Measurements from ENCODE around the gene APC2.
"Not testable (repeated sequence)": the region's sequence is repeated elsewhere in the genome, so short reads cannot be mapped to it uniquely, and the experiment has no call there.

Gene APC2

DNA sequence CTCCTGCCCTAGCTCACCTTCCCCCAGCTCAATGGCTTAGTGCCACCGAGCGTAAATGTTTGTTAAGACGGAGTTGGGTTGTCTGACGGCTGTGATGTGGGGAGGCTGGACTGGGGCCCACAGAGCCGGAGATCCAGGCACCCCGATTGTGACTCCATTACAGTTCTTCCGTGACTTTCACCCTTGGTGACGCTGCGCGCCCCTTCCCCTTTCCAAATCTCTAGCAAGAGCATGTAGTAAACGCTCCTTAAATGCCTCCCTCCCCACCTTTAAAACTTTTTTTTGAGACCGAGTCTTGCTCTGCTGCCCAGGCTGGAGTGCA is 41.9 kb downstream of the APC2 start:
- no peaks in the 10 kb centered on the region for H3K36me3 ChIP-seq (ENCODE audit: control insufficient read depth in 2 of 2, insufficient read depth in 2 of 2, low read length in 2 of 2)
- H3K27ac ChIP-seq (ENCODE audit: low read depth in 2 of 2, low read length in 2 of 2) = no peak overlapping the region
- H3K4me3 ChIP-seq (ENCODE audit: low read length in 2 of 2) = peak overlapping the region in 1 of 2 donors; percentile 75
- H3K9ac ChIP-seq (ENCODE audit: low read depth in 1 of 2, low read length in 2 of 2) = no peak overlapping the region
- peaks cover 11 to 16% of the 10 kb centered on the region in 2 donors for H3K4me1 ChIP-seq (ENCODE audit: control insufficient read depth in 2 of 2, insufficient read depth in 2 of 2, low read length in 2 of 2)
- peaks cover 5 to 15% of the 10 kb centered on the region in 2 donors for H3K27me3 ChIP-seq (ENCODE audit: control insufficient read depth in 2 of 2, insufficient read depth in 2 of 2, low read length in 2 of 2)
- no peaks in the 10 kb centered on the region for H3K9me3 ChIP-seq (ENCODE audit: control insufficient read depth in 2 of 2, low read length in 2 of 2)

DNA sequence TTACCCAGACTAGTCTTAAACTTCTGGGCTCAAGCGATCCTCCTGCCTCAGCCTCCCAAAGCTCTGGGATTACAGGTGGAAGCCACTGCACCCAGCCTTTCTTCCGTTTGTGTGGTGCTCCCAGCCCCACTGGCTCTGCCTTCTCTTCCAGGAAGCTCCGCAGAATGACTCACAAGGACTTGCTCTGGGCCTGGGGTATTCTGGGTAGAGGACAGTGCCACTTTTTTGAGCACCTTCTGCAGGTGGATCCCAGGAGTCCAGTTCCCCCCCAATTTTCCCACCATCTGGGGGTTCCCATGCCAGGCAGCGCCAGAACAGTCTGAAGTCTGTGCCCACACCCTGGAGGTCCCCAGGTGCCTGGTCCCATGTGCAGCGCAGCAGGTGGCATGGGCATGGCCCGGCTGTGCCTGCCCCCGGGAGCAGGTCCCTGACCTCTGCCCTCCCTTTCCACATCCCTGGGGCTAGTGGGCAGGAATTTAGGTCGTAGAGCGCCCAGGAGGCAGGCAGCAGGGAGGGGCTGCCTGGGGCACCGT is 42.6 kb downstream of the APC2 start:
- H3K4me1 ChIP-seq (ENCODE audit: control insufficient read depth in 2 of 2, insufficient read depth in 2 of 2, low read length in 2 of 2) = peaks cover 11 to 16% of the 10 kb centered on the region in 2 donors
- no peaks in the 10 kb centered on the region for H3K9me3 ChIP-seq (ENCODE audit: control insufficient read depth in 2 of 2, low read length in 2 of 2)
- H3K9ac ChIP-seq (ENCODE audit: low read depth in 1 of 2, low read length in 2 of 2) = no peak overlapping the region
- no peak overlapping the region for H3K4me3 ChIP-seq (ENCODE audit: low read length in 2 of 2)
- no peaks in the 10 kb centered on the region for H3K36me3 ChIP-seq (ENCODE audit: control insufficient read depth in 2 of 2, insufficient read depth in 2 of 2, low read length in 2 of 2)
- peaks cover 6 to 19% of the 10 kb centered on the region in 2 donors for H3K27me3 ChIP-seq (ENCODE audit: control insufficient read depth in 2 of 2, insufficient read depth in 2 of 2, low read length in 2 of 2)
- no peak overlapping the region for H3K27ac ChIP-seq (ENCODE audit: low read depth in 2 of 2, low read length in 2 of 2)

DNA sequence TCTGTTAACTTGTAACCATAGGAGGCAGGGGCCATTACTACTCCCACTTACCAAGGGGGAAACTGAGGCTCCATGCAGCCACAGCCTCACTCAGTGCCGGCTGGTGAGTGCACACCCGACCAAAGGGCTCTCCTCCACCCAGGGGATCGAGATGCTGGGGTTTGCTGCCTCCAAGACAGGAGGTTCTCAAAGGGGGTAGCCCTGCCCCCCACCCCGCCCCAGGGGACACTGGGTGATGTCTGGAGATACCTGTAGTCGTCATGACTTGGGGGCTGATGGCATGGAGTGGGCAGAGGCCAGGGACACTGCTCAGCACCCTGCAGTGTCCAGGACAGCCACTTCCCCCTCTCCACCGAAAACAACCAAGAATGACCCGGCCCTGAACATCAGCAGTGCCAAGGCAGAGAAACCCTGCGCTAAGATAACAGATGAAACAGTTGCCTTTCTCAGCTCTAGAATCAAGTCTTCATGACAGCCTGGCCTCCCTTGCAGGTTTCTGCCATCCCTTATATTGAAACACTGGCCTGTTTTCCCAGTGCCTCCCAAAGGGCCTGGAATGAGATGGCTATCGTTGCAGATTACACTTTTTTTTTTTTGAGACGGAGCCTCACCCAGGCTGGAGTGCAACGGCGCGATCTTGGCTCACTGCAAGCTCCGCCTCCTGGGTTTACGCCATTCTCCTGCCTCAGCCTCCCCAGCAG is 44.3 kb downstream of the APC2 start:
- no peaks in the 10 kb centered on the region for H3K36me3 ChIP-seq (ENCODE audit: control insufficient read depth in 2 of 2, insufficient read depth in 2 of 2, low read length in 2 of 2)
- no peaks in the 10 kb centered on the region for H3K9me3 ChIP-seq (ENCODE audit: control insufficient read depth in 2 of 2, low read length in 2 of 2)
- peaks cover 6 to 24% of the 10 kb centered on the region in 2 donors for H3K27me3 ChIP-seq (ENCODE audit: control insufficient read depth in 2 of 2, insufficient read depth in 2 of 2, low read length in 2 of 2)
- H3K4me3 ChIP-seq (ENCODE audit: low read length in 2 of 2) = no peak overlapping the region
- no peak overlapping the region for H3K9ac ChIP-seq (ENCODE audit: low read depth in 1 of 2, low read length in 2 of 2)
- H3K4me1 ChIP-seq (ENCODE audit: control insufficient read depth in 2 of 2, insufficient read depth in 2 of 2, low read length in 2 of 2) = peaks cover 11 to 16% of the 10 kb centered on the region in 2 donors
- H3K27ac ChIP-seq (ENCODE audit: low read depth in 2 of 2, low read length in 2 of 2) = no peak overlapping the region

DNA sequence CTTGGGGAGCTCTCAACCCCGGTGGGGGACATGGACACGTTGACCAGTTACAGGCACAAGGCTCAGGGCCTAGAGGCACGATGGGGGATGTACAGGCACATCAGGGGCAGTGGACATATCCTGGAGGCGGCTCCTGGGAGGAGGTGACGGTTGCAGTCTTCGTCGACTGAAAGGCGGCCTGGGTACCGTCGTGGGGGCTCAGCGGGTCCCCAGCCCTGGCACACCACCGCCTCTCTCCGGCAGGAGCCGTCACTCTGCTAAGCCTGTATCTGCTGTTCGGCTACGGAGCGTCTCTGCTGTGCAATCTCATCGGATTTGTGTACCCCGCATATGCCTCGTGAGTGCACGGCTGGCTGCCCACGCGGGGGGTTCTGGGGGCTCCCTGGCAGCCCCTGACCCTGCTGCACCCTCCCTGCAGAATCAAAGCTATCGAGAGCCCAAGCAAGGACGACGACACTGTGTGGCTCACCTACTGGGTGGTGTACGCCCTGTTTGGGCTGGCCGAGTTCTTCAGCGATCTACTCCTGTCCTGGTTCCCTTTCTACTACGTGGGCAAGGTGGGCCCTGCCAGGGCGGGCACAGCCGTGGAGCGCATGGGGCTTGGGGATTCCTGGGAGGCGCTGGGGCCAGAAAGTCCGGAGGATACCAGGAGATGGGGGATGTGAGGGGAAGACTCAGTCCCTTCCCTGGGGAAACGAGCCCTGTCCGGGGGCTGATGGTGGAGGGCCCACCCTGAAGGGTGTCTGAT is 45.3 kb downstream of the APC2 start:
- Histone ChIP-seq H3K9ac (ENCODE audit: low read depth in 1 of 2, low read length in 2 of 2) (no peak overlapping the region), H3K4me1 (ENCODE audit: control insufficient read depth in 2 of 2, insufficient read depth in 2 of 2, low read length in 2 of 2) (peaks cover 6 to 8% of the 10 kb centered on the region in 2 donors), H3K9me3 (ENCODE audit: control insufficient read depth in 2 of 2, low read length in 2 of 2) (no peaks in the 10 kb centered on the region), H3K27me3 (ENCODE audit: control insufficient read depth in 2 of 2, insufficient read depth in 2 of 2, low read length in 2 of 2) (peaks cover 6 to 24% of the 10 kb centered on the region in 2 donors), H3K27ac (ENCODE audit: low read depth in 2 of 2, low read length in 2 of 2) (no peak overlapping the region), H3K4me3 (ENCODE audit: low read length in 2 of 2) (no peak overlapping the region), H3K36me3 (ENCODE audit: control insufficient read depth in 2 of 2, insufficient read depth in 2 of 2, low read length in 2 of 2) (no peaks in the 10 kb centered on the region)

DNA sequence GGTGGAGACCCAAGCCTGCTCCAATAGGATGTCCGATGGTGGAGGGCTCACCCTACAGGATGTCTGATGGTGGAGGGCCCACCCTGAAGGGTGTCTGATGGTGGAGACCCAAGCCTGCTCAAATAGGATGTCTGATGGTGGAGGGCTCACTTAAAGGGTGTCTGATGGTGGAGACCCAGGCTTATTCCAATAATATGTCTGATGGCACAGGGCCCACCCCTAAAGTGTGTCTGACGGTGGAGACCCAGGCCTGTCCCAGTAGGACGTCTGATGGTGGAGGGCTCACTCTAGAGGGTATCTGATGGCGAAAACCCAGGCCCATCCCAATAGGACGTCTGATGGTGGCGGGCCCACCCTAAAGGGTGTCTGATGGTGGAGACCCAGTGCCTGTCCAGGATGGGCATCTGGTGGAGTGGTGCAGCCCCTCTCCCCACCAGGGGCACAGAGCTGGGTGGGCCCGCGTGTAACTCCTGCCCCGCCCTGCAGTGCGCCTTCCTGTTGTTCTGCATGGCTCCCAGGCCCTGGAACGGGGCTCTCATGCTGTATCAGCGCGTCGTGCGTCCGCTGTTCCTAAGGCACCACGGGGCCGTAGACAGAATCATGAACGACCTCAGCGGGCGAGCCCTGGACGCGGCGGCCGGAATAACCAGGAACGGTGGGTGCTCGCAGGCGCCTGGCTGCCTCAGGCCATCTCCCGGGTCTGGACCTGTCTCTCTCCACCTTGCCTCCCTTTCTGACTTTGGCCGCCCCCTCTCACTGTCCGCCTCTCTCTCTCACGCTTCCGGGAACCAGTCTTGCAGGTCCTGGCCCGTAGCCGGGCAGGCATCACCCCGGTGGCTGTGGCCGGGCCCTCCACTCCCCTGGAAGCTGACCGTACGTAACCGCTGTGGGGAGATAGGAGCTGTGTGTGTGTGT is 46.1 kb downstream of the APC2 start:
- H3K27ac ChIP-seq (ENCODE audit: low read depth in 2 of 2, low read length in 2 of 2) = no peak overlapping the region
- no peak overlapping the region for H3K4me3 ChIP-seq (ENCODE audit: low read length in 2 of 2)
- peaks cover 6 to 8% of the 10 kb centered on the region in 2 donors for H3K4me1 ChIP-seq (ENCODE audit: control insufficient read depth in 2 of 2, insufficient read depth in 2 of 2, low read length in 2 of 2)
- H3K9me3 ChIP-seq (ENCODE audit: control insufficient read depth in 2 of 2, low read length in 2 of 2) = no peaks in the 10 kb centered on the region
- H3K36me3 ChIP-seq (ENCODE audit: control insufficient read depth in 2 of 2, insufficient read depth in 2 of 2, low read length in 2 of 2) = no peaks in the 10 kb centered on the region
- H3K9ac ChIP-seq (ENCODE audit: low read depth in 1 of 2, low read length in 2 of 2) = no peak overlapping the region
- H3K27me3 ChIP-seq (ENCODE audit: control insufficient read depth in 2 of 2, insufficient read depth in 2 of 2, low read length in 2 of 2) = peaks cover 6 to 24% of the 10 kb centered on the region in 2 donors

DNA sequence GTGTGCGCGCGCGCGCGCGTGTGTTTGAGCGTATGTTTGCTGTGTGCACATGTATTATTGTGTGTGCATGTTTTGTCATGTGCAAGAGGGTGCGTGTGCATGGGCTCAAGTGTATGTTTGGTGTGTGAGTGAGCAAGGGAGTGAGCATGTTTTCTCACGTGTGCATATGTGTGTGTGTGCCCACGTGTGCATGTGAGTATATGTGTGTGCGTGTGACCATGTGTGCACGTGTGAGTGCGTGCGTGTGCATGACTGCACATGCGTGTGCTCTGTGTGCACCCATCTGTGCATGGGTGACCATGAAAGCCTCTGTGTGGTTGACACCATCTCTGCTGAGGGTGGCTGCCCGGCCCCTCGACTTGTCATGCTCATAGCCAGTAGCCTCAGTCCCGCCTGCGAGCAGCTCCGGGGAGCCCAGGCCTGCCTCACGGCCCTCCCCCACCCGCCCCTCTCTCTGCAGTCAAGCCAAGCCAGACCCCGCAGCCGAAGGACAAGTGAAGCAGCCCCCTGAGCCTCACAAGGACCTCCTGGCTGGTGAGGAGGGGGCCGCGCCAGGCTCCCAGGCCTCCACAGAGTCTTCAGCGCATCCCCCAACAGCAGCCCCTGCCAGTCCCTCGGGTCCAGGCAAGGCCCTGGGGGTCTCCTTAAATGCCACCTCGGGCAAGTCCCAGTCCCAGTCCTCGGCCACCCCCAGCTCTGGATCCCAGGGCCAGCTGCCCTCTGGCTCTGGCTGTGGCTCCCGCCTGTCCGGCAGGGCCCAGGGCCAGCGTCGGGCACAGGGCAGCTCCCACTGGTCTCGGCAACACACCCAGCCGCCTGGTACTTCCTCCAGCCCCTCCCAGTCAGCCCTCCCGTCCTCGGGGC is 47.0 kb downstream of the APC2 start:
- H3K9me3 ChIP-seq (ENCODE audit: control insufficient read depth in 2 of 2, low read length in 2 of 2) = no peaks in the 10 kb centered on the region
- H3K27me3 ChIP-seq (ENCODE audit: control insufficient read depth in 2 of 2, insufficient read depth in 2 of 2, low read length in 2 of 2) = peaks cover 6 to 21% of the 10 kb centered on the region in 2 donors
- no peak overlapping the region for H3K9ac ChIP-seq (ENCODE audit: low read depth in 1 of 2, low read length in 2 of 2)
- H3K4me3 ChIP-seq (ENCODE audit: low read length in 2 of 2) = no peak overlapping the region
- no peaks in the 10 kb centered on the region for H3K4me1 ChIP-seq (ENCODE audit: control insufficient read depth in 2 of 2, insufficient read depth in 2 of 2, low read length in 2 of 2)
- no peaks in the 10 kb centered on the region for H3K36me3 ChIP-seq (ENCODE audit: control insufficient read depth in 2 of 2, insufficient read depth in 2 of 2, low read length in 2 of 2)
- no peak overlapping the region for H3K27ac ChIP-seq (ENCODE audit: low read depth in 2 of 2, low read length in 2 of 2)

DNA sequence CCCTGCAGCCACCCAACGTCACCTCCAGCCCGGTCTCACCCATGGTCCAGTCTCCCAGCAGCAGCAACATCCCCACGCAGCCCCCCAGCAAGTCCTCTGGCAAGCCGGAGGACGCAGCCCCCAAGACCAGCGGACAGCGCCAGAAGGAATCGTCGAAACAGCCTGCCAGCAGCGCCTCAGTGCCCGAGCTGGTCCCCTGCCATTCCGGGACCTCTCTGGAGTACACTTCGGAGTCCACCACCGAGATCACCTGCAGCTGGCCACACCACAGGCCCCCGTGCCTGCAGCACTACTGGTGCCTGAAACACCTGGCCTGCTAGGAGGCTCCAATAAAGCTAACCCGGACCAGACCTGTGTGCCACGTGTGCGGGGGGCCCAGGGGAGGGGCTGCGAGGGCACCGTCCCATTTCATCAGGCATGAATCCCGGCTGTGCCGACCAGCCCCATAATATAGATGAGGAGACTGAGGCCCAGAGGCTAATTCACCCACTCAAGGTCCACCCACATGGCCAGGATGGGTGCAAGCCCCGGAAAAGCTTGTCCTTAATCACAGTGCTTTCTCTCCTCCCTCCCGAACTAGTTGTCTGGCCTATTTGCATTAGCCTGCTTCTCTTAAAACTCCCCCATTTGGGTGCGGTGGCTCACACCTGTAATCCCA is 47.8 kb downstream of the APC2 start:
- H3K9me3 ChIP-seq (ENCODE audit: control insufficient read depth in 2 of 2, low read length in 2 of 2) = no peaks in the 10 kb centered on the region
- no peak overlapping the region for H3K27ac ChIP-seq (ENCODE audit: low read depth in 2 of 2, low read length in 2 of 2)
- no peaks in the 10 kb centered on the region for H3K4me1 ChIP-seq (ENCODE audit: control insufficient read depth in 2 of 2, insufficient read depth in 2 of 2, low read length in 2 of 2)
- H3K36me3 ChIP-seq (ENCODE audit: control insufficient read depth in 2 of 2, insufficient read depth in 2 of 2, low read length in 2 of 2) = no peaks in the 10 kb centered on the region
- H3K27me3 ChIP-seq (ENCODE audit: control insufficient read depth in 2 of 2, insufficient read depth in 2 of 2, low read length in 2 of 2) = peaks cover 6 to 21% of the 10 kb centered on the region in 2 donors
- H3K9ac ChIP-seq (ENCODE audit: low read depth in 1 of 2, low read length in 2 of 2) = no peak overlapping the region
- H3K4me3 ChIP-seq (ENCODE audit: low read length in 2 of 2) = no peak overlapping the region

DNA sequence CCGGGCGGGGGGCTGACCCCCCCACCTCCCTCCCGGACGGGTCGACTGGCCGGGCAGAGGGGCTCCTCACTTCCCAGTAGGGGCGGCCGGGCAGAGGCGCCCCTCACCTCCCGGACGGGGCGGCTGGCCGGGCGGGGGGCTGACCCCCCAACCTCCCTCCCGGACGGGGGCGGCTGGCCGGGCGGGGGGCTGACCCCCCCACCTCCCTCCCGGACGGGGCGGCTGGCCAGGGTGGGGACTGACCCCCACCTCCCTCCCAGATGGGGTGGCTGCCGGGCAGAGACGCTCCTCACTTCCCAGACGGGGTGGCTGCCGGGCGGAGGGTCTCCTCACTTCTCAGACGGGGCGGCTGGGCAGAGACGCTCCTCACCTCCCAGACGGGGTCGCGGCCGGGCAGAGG is 49.3 kb downstream of the APC2 start:
- H3K36me3 ChIP-seq (ENCODE audit: control insufficient read depth in 2 of 2, insufficient read depth in 2 of 2, low read length in 2 of 2); H3K9ac ChIP-seq (ENCODE audit: low read depth in 1 of 2, low read length in 2 of 2); H3K9me3 ChIP-seq (ENCODE audit: control insufficient read depth in 2 of 2, low read length in 2 of 2); H3K4me3 ChIP-seq (ENCODE audit: low read length in 2 of 2); H3K27ac ChIP-seq (ENCODE audit: low read depth in 2 of 2, low read length in 2 of 2); H3K4me1 ChIP-seq (ENCODE audit: control insufficient read depth in 2 of 2, insufficient read depth in 2 of 2, low read length in 2 of 2): not testable (repeated sequence)
- peaks cover 14 to 32% of the 10 kb centered on the region in 2 donors for H3K27me3 ChIP-seq (ENCODE audit: control insufficient read depth in 2 of 2, insufficient read depth in 2 of 2, low read length in 2 of 2)

DNA sequence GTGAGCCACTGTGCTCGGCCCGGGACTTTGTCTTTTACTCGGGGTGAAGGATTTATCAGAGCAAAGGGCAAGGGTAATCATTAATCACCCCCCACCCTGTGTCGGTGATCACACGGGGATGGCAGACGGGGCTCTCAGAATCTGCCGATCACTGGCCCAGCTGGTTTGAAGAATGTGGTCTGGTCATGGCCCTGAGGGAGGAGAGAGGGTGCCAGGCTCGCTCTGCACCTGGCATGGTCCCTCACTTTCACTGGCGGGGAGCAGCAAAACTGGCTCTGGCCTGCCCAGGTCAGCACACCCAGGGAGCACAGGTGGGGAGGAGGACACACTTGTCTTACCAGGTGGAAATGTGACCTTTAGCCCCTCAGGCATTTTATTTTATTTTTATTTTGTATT is 51.3 kb downstream of the APC2 start:
- H3K9ac ChIP-seq (ENCODE audit: low read depth in 1 of 2, low read length in 2 of 2) = no peak overlapping the region
- no peak overlapping the region for H3K4me3 ChIP-seq (ENCODE audit: low read length in 2 of 2)
- no peak overlapping the region for H3K27ac ChIP-seq (ENCODE audit: low read depth in 2 of 2, low read length in 2 of 2)
- H3K9me3 ChIP-seq (ENCODE audit: control insufficient read depth in 2 of 2, low read length in 2 of 2) = no peaks in the 10 kb centered on the region
- peaks cover 12 to 38% of the 10 kb centered on the region in 2 donors for H3K27me3 ChIP-seq (ENCODE audit: control insufficient read depth in 2 of 2, insufficient read depth in 2 of 2, low read length in 2 of 2)
- H3K4me1 ChIP-seq (ENCODE audit: control insufficient read depth in 2 of 2, insufficient read depth in 2 of 2, low read length in 2 of 2) = no peaks in the 10 kb centered on the region
- H3K36me3 ChIP-seq (ENCODE audit: control insufficient read depth in 2 of 2, insufficient read depth in 2 of 2, low read length in 2 of 2) = no peaks in the 10 kb centered on the region
